22Rv1 (cell line): ENCODE data around the gene RPA3.

ENCODE experiments used
- H3K27ac ChIP-seq: fragments of 450-650 bp; 2 replicates; pipeline ENCODE4 v1.5.1; 2017
- ZFX ChIP-seq: fragments of 450-650 bp; IDR thresholded peaks from 2 replicates; pipeline ENCODE4 v1.6.1; 2017; ENCODE audit warnings: antibody characterized with exemption, borderline replicate concordance
- TF ChIP-seq, protein P1 (sequence below): fragments of 450-650 bp; IDR thresholded peaks from 2 replicates; pipeline ENCODE4 v1.5.1; 2017; ENCODE audit warnings: mild to moderate bottlenecking

RPA3 gene

DNA sequence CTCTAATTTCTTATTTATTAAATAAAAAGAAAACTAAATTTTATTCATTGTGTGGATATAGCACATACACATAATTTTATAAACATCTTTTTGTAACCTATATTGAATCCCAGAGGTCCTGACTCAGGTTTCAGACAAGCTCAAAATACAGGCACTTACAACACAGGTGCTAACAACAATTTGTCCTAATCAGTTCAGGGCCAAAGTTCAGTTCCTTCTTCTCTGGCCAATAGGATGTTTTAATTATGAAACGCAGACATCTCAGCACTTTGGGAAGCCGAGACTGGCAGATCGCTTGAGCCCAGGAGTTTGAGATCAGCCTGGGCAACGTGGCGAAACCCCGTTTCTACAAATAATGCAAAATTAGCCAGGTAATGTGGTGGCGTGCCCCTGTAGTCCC is 15.0 kb downstream of the RPA3 start:
- TF ChIP-seq, protein P1, sequence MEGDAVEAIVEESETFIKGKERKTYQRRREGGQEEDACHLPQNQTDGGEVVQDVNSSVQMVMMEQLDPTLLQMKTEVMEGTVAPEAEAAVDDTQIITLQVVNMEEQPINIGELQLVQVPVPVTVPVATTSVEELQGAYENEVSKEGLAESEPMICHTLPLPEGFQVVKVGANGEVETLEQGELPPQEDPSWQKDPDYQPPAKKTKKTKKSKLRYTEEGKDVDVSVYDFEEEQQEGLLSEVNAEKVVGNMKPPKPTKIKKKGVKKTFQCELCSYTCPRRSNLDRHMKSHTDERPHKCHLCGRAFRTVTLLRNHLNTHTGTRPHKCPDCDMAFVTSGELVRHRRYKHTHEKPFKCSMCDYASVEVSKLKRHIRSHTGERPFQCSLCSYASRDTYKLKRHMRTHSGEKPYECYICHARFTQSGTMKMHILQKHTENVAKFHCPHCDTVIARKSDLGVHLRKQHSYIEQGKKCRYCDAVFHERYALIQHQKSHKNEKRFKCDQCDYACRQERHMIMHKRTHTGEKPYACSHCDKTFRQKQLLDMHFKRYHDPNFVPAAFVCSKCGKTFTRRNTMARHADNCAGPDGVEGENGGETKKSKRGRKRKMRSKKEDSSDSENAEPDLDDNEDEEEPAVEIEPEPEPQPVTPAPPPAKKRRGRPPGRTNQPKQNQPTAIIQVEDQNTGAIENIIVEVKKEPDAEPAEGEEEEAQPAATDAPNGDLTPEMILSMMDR: no peak
- no peak for TF ChIP-seq ZFX
- H3K27ac ChIP-seq: no peak overlapping the region

GRCh38 chr7:7702826-7703225 is 15.6 kb downstream of the RPA3 start:
- no peak for TF ChIP-seq ZFX
- H3K27ac ChIP-seq: no peak overlapping the region

- TF ChIP-seq, protein P1: no peak
- TF ChIP-seq ZFX: no peak
- no peak overlapping the region for H3K27ac ChIP-seq
Observed at GRCh38 chr7:7701527-7701926, 16.9 kb downstream of the RPA3 start.

DNA sequence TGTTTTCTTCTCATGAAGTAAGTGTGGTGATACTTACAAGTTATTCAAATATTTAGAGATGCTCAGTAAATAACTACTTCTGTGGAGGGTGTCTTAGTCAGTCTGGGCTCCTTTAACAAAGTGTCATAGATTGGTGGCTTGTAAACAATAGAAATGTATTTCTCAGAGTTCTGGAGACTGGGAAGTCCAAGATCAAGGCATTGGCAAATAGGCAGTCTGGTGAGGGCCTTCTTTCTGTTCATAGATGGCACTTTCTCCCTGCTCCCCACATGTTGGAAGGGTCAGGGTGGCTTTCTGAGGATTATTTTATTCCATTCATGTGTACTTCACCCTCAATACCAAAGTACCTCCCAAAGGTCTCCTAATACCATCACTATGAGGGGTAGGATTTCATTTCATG is 18.4 kb downstream of the RPA3 start:
- no peak overlapping the region for H3K27ac ChIP-seq
- no peak for TF ChIP-seq ZFX
- TF ChIP-seq, protein P1: no peak

DNA sequence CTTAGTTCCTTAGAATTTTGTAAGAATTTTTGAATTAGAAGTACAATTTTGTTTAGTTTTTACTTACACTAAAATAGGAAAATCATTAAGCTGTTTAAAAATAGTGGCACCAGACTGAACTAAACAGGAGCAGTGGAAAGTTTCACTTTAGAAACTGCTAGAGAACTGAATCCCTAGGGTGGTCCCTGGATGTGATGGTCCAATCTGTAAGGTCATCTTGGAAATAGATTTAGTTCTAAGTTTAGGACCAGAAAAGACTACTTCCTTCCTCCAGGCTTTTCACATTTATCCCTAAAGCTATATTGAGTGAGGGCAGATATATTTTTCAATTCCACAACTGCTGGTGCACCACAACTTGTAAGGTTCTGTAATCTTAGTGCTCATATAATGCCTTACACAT is 19.0 kb downstream of the RPA3 start:
- no peak overlapping the region for H3K27ac ChIP-seq
- TF ChIP-seq ZFX: no peak
- TF ChIP-seq, protein P1: no peak

DNA sequence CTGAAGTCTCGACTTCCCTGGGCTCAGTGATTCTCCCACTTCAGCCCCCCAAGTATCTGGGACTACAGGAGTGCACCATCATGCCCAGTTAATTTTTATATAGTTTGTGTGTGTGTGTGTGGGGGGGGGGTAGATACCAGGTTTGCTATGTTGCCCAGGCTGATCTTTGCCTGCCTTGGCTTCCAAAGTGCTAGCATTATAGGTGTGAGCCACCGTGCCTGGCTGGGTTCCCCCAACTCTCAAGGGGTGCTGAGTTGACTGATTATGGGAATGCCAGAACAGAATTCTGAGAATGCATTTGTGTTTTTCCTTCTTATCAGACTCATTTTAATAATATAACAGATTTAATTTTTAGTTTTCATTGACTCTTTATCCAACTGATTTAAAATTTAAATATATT is 19.5 kb downstream of the RPA3 start:
- TF ChIP-seq, protein P1: no peak
- no peak for TF ChIP-seq ZFX
- no peak overlapping the region for H3K27ac ChIP-seq

DNA sequence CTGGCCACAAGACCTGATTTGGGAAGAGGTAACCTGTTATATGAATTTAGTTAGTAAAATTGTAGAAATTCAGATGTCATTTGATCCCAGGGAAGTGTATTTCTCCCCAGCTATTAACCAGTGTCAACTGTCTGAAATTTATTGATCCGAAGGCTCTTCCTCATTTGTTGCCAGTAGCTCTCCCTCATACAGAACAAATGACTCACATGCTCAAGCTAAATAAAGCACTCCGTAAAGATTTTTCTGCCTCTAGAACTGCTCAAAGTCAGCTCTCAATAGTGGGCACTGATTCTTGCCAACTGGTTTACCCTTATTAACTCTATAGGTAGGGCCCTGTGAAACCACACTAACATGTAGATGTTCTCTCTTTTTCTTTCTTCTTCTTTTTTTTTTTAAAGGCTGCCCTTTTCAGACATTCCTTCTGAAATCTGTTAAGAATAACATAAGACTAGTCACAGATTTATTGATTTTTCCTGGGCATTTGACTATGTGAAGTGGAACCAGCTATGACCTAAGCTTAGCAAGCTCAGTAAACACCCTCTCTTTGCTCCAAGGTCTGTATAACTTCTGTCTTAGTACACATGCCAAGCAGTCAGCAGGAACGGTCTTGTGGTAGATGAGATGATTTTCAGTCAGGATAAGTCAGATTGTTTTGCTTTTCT is 21.8 kb downstream of the RPA3 start:
- no peak overlapping the region for H3K27ac ChIP-seq
- no peak for TF ChIP-seq ZFX
- TF ChIP-seq, protein P1: no peak
